Prostate gland (tissue), 2 donors: ENCODE data around the gene TMEM158.

Experiments used
- POLR2A ChIP-seq: fragments of 450-650 bp; IDR thresholded peaks from one replicate; pipeline ENCODE4 v1.6.1; 2016; ENCODE audit warnings: antibody characterized with exemption, mild to moderate bottlenecking
- TF ChIP-seq, protein P1 (sequence below), 4 experiments: fragments of 200-600 bp in 2 of 4; fragments of 450-650 bp in 2 of 4; sonication (generic) in 2 of 4; IDR thresholded peaks; 1 replicate in 3 of 4; 2 replicates in 1 of 4; pipeline ENCODE4 v1.5.1; 2016 to 2019; ENCODE audit warnings: antibody characterized with exemption in 4 of 4, mild to moderate bottlenecking in 2 of 4, moderate library complexity in 2 of 4

- TF ChIP-seq, protein P1, sequence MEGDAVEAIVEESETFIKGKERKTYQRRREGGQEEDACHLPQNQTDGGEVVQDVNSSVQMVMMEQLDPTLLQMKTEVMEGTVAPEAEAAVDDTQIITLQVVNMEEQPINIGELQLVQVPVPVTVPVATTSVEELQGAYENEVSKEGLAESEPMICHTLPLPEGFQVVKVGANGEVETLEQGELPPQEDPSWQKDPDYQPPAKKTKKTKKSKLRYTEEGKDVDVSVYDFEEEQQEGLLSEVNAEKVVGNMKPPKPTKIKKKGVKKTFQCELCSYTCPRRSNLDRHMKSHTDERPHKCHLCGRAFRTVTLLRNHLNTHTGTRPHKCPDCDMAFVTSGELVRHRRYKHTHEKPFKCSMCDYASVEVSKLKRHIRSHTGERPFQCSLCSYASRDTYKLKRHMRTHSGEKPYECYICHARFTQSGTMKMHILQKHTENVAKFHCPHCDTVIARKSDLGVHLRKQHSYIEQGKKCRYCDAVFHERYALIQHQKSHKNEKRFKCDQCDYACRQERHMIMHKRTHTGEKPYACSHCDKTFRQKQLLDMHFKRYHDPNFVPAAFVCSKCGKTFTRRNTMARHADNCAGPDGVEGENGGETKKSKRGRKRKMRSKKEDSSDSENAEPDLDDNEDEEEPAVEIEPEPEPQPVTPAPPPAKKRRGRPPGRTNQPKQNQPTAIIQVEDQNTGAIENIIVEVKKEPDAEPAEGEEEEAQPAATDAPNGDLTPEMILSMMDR (IDR thresholded peaks at IDR 0.05) = no peak
- TF ChIP-seq POLR2A = no peak
Measured at GRCh38 chr3:45244356-45244755, 18.3 kb upstream of the TMEM158 start.
